ENCODE data around the gene HNRNPU.
"Not testable (repeated sequence)": the region's sequence is repeated elsewhere in the genome, so short reads cannot be mapped to it uniquely, and the experiment has no call there.

Gene HNRNPU

DNA sequence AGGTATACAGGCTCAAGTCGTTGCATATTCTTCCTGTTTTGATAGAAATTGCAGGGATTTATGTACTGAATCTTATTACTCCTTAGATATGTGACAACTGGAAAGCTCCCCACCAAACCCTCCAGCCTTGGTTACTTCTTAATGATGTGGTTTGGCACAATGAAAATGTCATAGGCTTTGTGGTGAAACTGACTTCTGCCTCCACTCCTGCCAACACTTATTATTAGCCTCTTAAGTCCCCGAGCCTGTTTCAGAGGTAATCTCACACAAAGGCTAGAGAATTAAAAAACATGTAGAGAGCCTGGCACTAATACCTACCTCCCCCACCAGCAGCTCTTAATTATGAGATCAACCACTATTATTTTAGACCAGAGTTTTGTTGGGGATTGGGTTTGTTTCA is 24.7 kb downstream of the HNRNPU start:
- DNase-seq, result no peak

DNA sequence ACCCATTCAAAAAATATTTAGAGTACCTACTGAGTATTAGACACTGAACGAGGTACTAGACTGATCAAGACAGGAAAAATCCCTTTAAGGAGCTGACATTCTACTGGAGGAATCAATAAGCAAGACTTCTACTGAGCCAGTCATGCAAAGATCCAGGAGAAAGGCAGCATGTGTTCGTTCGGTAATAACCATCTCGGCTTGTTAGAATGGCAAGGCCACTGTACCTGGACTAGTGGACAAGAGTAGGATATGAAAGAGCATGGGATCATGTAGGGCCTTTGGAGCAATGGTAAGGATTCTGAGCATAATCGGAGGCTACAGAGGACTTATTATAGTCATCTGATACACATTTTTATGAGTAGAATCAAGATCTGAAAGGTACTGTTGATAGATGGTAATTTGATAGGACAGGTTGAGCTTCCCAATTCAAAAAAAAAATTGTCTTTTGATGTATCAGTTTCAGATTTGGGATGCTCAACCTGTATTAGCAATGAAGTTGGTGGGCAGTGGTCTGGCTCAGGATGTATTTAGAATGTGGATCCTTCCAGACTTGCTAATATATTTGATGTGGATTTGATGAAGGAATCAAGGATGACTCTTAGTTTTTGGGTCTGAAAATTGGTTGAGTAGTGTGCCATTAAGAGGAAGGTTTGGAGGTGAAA is 26.6 kb downstream of the HNRNPU start:
- no peak for DNase-seq

- DNase-seq, result no peak
Observed at GRCh38 chr1:244836584-244836983, 27.8 kb downstream of the HNRNPU start.

- no peak for DNase-seq
Observed at GRCh38 chr1:244836135-244836521, 28.2 kb downstream of the HNRNPU start.

GRCh38 chr1:244835276-244836134 is 28.8 kb downstream of the HNRNPU start, which contains the start of gene COX20:
TSS of gene COX20 (plus strand) at chr1:244835658. CDS start at chr1:244835715, 57 bp downstream.
- DNase-seq, result peak; percentile 81

DNA sequence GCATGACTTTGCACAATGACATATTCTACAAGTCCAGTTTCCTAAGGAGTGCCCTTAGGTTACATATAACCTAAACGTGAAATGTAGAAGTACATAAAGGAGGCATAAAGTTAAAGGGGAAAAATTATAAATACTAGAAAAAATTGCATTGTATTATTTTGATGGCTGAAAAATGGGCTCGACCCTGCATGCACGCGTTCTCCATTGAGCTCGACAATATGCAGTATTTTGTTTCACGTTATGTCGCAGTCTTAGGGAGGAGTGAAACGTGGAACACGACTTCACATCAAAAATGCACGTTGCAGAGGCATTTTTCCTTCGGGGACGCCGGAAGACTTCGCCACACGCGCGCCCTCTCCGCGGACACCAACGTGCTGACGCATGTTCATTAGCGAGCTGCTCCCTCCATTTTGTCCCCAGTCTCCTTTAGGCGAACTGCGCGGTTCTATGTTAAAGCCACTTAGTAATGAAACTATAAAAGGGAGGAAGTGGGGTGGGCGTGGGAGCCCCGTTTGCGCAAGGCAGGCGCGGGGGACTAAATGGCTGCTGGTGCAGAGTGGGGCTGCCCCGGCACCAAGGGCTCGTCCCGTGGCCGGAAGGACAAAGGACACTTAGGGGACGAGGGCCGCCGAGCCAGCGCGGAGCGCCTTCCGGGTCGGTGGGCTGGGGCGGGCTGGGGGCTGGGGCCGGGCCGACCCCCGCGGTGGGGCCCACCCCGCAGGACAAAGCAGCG is 29.6 kb downstream of the HNRNPU start:
- DNase-seq, result peak; percentile 83

DNA sequence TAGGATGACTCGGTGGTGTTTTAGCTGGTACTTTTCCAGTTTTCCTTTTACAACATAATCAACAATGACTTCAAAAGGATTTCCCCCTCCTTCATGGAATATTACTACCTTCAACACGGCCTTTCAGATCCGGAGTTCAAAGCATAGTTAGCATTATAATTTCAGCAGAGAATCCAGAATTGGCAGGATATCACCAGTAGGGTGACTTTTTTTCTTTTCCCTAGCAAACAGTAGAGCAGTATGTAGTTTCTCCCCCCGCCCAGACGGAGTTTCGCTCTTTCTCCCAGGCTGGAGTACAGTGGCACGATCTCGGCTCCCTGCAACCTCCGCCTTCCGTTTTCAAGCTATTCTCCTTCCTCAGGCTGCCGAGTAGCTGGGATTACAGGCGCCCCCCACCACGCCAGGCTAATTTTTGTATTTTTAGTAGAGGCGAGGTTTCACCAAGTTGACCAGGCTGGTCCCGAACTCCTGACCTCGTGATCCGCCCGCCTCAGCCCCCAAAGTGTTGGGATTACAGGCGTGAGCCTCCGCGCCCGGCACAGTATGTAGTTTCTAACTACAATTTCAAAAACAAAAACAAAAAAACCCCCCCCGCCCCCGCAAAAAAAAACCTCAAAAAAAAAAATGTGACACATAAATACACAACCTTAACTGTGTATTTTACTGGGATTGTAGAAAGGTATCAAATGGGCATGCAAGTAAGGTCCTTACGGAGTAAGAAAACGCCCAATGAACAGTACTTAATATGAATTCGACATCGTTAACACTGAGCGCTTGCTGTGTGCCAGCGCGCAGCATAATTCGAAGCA is 30.4 kb downstream of the HNRNPU start:
- peak; percentile 77 for DNase-seq

DNA sequence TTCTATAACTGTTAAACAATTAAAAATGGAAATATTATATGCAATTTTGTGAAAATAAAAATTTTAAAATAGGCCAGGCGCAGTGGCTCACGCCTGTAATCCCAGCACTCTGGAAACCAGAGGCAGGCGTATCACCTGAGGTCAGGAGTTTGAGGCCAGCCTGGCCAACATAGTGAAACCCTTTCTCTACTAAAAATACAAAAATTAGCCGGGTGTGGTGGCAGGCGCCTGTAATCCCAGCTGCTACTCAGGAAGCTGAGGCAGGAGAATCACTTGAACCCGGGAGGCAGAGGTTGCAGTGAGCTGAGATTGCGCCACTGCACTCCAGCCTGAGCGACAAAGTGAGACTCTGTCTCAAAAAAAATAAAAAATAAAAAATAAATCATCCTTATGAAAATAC is 31.1 kb downstream of the HNRNPU start:
- not testable (repeated sequence) for DNase-seq

DNA sequence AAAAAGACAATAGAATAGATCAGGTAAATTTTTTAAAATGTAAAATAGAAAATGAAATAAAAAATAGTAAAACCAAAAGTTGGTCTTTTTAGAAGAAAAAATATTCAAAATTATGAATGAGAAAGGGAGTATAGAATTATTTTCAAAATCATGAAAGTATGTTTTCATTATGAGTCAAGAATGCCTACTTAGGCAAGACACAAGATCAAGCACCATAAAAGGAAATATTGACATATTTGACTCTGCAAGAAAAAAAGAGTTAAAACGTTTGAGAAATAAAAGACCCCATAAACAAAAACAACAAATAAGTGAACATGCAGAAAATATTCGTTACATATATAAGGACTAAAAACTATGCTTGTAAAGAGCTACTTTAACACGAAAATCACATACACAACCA is 33.7 kb downstream of the HNRNPU start:
- no peak for DNase-seq

DNA sequence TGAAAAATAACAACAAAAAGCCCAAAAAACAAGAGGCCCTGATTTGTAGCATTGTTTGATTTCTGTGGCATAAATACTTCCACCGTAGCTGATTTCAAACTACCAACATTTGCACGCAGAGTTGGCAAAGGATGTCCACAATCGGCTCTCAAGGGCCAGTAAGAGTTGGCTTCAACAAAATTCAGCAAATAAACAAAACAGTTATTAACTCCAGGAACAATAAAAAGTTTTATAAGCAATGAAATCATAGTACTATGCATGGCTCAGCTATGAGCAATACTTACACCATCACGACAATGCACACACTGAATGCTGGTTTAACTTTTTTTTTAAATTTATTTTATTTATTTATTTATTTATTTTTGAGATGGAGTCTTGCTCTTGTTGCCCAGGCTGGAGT is 37.6 kb downstream of the HNRNPU start:
- DNase-seq, result no peak

DNA sequence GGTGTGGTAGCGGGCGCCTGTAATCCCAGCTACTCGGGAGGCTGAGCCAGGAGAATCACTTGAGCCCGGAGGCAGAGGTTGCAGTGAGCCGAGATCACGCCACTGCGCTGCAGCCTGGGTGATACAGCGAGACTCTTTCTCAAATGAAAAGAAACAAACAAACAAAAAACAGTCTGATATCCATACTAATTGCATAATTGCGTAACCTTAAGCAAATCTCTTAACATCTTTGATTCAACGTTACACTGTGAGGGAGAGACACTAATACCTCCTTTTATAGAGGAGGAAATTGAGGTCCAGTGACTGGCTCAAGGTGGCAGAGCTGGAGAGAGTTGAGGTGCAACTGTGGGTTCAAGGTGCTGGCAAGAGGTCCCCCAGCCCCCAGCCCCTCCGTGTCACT is 41.5 kb downstream of the HNRNPU start:
- no peak for DNase-seq

- DNase-seq, result no peak
Observed at GRCh38 chr1:244821134-244821533, 43.2 kb downstream of the HNRNPU start.

GRCh38 chr1:244820131-244820530 is 44.2 kb downstream of the HNRNPU start:
- DNase-seq, result no peak

GRCh38 chr1:244817415-244817894 is 46.9 kb downstream of the HNRNPU start:
- DNase-seq, result no peak

GRCh38 chr1:244815600-244816099 is 48.7 kb downstream of the HNRNPU start:
- DNase-seq, result no peak

DNA sequence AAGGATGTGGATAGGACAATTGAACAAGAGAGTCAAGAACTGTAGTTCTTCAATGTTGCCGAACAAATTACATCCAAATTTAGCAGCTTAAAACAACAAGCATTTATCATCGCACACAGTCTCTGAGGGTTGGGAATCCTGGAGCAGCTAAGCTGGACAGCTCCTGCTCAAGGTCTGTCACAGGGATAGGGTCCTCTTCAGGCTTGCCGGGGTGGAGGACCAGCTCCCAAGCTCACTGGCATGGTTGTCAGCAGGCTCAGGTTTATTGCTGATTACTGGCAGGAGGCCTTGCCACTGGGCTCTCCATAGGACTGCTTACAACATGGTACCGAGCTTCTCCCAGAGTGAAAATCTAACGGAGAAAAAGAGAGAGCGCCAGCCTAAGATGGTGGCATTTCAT is 51.0 kb downstream of the HNRNPU start:
- DNase-seq, result no peak

- no peak for DNase-seq
Observed at GRCh38 chr1:244810221-244810620, 54.1 kb downstream of the HNRNPU start.

DNA sequence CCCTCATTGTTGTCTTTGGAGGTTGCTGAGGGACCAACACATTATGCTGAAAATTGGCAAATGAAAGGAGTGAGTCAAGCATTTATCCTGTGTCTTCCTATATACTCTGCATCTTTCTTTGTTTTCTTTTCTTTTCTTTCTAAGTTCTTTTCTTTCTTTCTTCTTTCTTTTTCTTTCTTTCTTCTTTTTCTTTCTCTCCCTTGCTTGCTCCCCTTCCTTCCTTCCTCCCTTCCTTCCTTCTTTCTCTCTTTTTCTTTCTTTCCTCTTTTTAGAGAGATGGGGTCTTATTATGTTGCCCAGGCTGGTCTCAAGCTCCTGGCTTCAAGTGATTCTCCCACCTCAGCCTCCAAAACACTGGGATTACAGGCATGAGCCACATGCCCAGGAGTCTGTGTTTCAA is 57.2 kb downstream of the HNRNPU start:
- DNase-seq, result no peak

DNA sequence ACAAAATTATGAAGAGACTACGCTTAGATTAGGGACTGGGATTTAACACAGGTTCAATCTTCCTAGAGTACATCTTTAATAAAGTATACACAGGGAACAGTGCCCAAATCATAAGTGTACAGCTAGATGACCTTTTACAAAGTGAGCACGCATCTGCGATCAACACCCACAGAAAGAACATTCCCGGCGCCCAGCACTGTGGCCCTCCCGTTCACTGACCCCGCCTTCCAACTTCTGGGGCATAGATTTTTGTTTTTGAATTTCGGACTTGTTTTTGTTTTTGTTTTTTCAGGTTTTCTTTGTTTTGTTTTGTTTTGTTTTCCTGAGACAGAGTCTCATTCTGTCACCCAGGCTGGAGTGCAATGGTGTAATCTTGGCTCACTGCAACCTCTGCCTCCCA is 59.5 kb downstream of the HNRNPU start:
- DNase-seq, result no peak

DNA sequence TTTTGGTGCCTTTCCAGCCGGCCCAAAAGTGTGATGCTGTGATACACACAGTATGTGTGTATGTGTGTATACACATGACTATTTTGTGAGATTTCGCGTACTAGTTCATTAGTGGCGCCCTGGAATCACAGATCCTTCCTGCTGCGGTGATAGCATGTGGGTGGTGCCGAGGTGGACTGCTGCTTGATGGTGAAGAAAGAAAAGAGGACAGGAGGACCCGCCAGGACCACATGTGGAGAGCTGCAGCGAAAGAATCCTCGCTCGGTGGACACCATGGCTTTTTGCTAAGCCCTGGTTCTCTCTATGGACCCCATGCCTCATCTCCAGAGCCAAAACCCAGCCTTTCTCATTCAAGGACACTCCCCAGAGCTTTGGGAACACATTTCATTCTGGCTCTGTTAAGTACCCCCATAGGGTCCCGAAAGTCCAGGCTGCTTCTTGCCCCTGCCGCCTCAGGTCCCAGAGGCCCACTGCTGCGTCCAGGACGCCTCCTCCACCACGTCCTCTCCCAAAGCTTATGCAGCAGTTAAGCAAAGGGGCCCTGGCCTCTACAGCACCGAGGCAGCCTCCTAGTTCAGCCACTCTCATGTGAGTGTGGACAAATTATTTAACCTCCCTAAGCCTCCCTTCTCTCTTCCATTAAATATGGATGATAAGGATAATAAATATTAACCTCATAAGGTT is 61.6 kb downstream of the HNRNPU start:
- DNase-seq, result no peak

- no peak for DNase-seq
Observed at GRCh38 chr1:244802041-244802440, 62.3 kb downstream of the HNRNPU start.

DNA sequence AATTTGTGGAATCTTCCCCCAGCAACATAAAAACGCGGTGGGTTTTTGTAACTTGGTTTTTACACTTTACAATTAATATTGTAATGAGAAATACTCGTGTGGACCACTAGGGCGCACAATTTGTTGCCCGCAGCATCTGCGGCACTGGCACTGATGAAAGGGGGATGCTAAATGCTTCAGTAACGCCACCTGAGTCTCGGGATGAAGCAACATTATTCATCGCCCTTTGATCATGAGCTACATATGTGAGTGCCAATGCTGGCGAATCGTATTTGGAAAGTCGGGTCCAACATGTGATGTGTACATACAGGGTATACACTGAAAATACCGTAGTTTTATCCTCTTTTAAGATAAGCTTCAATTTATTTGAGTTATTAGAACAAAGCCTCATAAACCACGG is 63.1 kb downstream of the HNRNPU start:
- no peak for DNase-seq

Measured in NCI-H1436 treated with DMSO at 0.1 percent for 48 hours (cell line).